Neuron (in vitro differentiated cells): ENCODE measurements around the gene CDK19.

ENCODE experiments used
- H2AFZ ChIP-seq: one replicate; pipeline ENCODE4 v1.6.1; 2013; ENCODE audit warnings: low read depth, mild to moderate bottlenecking, inconsistent platforms, low read length, moderate library complexity
- H3K27me3 ChIP-seq: one replicate; pipeline ENCODE4 v1.6.1; 2013; ENCODE audit warnings: low read length; ENCODE audit not compliant: insufficient read depth
- H3K36me3 ChIP-seq: one replicate; pipeline ENCODE4 v1.6.1; 2013; ENCODE audit warnings: low read length; ENCODE audit not compliant: insufficient read depth
- H3K4me1 ChIP-seq: one replicate; pipeline ENCODE4 v1.6.1; 2013; ENCODE audit warnings: low read length; ENCODE audit not compliant: insufficient read depth
- H3K4me3 ChIP-seq: 2 replicates; pipeline ENCODE4 v1.5.1; 2013; ENCODE audit warnings: mild to moderate bottlenecking, low read length, moderate library complexity
- H3K9me3 ChIP-seq: one replicate; pipeline ENCODE4 v1.6.1; 2013; ENCODE audit warnings: low read length

The CDK19 gene

DNA sequence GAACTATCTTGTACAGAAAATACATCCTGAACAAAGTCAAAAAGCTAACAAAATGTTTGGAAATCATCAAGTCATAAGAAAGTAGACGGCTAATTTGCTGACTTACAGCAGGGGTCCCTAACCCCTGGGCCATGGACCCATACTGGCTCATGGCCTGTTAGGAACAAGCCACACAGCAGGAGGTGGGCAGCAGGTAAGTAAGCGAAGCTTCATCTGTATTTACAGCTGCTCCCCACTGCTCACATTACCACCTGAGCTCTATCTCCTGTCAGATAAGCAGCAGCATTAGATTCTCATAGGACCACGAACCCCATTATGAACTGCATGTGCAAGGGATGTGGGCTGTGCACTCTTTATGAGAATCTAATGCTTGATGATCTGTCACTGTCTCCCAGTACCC, 115.5 kb downstream of the CDK19 start:
- H3K36me3 ChIP-seq = no peaks in the 10 kb centered on the region
- H3K4me3 ChIP-seq = no peak overlapping the region
- H3K27me3 ChIP-seq = no peaks in the 10 kb centered on the region
- H3K9me3 ChIP-seq = peaks cover 2% of the 10 kb centered on the region
- H3K4me1 ChIP-seq = no peaks in the 10 kb centered on the region
- no peak overlapping the region for H2AFZ ChIP-seq

DNA sequence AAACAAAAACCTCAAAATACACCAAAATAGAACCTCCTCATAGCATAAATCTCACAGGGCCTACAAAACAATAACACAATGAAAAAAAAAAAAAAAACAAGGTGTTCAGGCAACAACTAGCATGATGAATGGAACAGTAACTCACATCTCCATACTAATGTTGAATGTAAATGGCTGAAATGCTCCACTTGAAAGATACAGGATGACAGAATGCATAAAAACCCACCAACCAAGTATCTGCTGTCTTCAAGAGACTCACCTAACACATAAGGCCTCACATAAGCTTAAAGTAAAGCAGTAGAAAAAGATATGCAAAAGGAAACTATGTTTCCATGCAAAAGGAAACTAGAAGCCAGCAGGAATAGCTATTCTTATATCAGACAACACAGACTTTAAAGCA, 121.3 kb downstream of the CDK19 start:
- H3K27me3 ChIP-seq = no peaks in the 10 kb centered on the region
- no peaks in the 10 kb centered on the region for H3K36me3 ChIP-seq
- H3K4me1 ChIP-seq = no peaks in the 10 kb centered on the region
- no peak overlapping the region for H2AFZ ChIP-seq
- H3K4me3 ChIP-seq = no peak overlapping the region
- H3K9me3 ChIP-seq = peaks cover 4% of the 10 kb centered on the region

DNA sequence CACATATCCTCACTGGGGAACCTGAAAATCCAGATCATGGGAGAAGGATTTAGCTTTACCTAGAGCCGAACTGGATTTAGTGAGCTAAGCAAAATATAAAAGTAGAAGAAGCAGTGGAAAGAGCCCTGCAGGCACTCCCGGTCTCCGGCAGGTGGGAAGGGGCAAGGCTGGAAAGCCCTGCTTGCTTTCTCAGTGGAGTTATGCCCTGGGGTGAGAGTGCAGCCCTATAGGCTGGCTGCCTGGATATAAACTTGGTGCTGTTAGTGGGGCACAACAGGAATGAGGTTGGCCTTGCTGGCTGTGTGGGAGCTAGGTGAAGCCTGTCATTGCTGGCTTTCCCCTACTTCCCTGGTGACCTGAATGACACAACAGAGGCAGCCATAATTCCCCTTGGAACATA, 122.0 kb downstream of the CDK19 start:
- no peaks in the 10 kb centered on the region for H3K4me1 ChIP-seq
- H3K9me3 ChIP-seq = peaks cover 4% of the 10 kb centered on the region
- H3K27me3 ChIP-seq = no peaks in the 10 kb centered on the region
- H3K36me3 ChIP-seq = no peaks in the 10 kb centered on the region
- no peak overlapping the region for H2AFZ ChIP-seq
- no peak overlapping the region for H3K4me3 ChIP-seq

DNA sequence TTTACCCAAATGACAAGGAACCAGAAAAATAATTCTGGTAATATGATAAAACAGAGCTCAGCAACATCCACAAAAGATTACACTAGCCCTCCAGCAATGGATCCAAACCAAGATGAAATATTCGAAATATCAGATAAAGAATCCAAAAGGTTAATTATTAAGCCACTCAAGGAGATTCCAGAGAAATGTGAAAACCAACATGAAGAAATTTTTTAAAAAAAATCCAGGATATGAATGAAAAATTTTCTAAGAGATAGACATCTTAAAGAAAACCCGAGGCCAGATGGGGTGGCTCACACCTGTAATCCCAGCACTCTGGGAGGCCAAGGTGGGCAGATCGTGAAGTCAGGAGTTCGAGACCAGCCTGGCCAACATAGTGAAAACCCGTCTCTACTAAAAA, 124.4 kb downstream of the CDK19 start:
- Histone ChIP-seq H3K9me3 (peaks cover 4% of the 10 kb centered on the region), H3K27me3 (no peaks in the 10 kb centered on the region), H2AFZ (no peak overlapping the region), H3K36me3 (no peaks in the 10 kb centered on the region), H3K4me1 (no peaks in the 10 kb centered on the region), H3K4me3 (no peak overlapping the region)

DNA sequence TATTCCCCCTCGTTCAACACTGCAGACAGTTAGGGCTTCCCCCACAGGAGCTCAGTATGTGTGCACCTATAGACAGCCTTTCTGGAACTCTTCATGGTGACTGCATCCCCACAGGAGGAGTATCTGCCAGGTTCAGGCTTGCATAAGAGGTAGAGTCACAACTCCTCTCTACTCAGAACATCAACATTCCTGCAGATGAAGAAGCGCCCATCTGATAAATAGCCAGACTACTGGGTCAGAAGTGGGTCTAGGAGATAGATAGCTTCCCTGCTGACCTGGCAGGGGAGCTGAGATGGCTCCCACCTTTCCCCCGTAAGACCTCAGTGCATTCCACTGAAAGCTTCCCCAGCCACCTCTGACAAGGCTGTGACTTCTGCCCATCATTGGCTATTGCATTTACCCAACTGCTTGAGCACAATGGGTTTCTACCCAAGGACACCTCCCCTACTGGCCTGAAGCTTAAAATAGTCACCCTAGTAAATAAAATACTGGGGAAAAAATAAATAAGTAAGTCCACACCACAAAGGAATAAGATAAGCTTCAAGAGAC, 125.1 kb downstream of the CDK19 start:
- no peaks in the 10 kb centered on the region for H3K4me1 ChIP-seq
- no peaks in the 10 kb centered on the region for H3K27me3 ChIP-seq
- peaks cover 4% of the 10 kb centered on the region for H3K9me3 ChIP-seq
- no peak overlapping the region for H2AFZ ChIP-seq
- no peak overlapping the region for H3K4me3 ChIP-seq
- no peaks in the 10 kb centered on the region for H3K36me3 ChIP-seq

DNA sequence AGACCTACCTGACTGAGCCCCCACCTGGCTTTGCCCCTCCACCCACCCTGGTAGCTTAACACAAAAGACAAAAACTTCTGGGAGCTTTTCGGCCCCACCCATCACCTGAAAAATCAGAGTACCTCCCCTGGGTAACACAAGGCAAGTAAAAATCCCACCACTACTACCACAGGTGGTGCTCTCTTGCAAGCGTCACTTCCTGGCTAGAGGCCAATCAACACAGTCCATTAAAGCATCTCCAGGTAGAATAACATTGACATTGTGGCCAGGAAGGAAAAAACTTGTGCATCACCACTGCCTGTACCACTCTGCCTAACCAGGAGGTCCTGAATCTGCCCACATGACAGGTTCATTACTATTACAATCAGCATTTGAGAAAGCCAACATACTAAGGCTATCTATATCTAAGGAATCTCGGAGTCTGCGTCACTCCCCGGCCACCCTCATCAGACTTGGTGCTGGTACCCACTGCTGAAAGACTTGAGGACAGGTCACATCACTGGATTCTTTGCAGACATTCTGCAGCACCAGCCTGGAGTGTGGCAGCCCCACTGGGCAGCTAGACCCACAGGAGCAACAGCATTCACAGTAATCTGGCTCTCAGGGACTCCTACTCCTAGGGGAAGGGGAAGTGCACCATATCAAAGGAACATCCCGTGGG, 125.9 kb downstream of the CDK19 start:
- Histone ChIP-seq H3K4me3 (no peak overlapping the region), H3K27me3 (no peaks in the 10 kb centered on the region), H2AFZ (no peak overlapping the region), H3K4me1 (no peaks in the 10 kb centered on the region), H3K36me3 (no peaks in the 10 kb centered on the region), H3K9me3 (no peaks in the 10 kb centered on the region)

DNA sequence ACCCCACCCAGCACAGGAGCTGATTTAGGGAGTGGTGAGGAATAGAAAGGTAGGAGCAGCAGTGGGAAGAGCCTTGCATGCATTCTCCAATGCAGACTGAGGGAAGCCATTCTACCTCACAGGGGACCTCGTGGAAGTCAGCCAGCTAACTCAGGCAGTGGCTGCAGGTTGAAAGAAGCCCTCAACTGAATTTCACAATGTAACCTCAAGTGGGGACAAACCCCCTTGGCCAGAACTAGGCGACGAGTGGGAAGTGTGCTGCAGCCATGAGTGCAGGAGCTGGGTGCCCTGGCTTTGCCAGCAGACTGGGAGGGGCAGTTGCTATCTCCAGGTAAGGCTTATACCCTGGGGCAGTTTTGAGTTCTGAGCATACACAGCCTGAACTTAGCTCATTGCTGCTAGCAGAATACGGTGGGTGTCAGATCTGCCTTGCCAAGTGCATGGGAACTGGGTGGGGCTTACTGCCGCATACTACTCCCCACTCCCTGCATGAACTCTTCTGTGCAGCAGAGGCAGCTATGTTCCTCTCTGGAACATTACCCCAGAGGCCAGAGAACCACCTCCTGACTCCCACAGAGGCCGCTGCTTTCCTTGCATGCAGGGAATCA, 126.5 kb downstream of the CDK19 start:
- Histone ChIP-seq H3K4me3 (no peak overlapping the region), H3K9me3 (no peaks in the 10 kb centered on the region)

DNA sequence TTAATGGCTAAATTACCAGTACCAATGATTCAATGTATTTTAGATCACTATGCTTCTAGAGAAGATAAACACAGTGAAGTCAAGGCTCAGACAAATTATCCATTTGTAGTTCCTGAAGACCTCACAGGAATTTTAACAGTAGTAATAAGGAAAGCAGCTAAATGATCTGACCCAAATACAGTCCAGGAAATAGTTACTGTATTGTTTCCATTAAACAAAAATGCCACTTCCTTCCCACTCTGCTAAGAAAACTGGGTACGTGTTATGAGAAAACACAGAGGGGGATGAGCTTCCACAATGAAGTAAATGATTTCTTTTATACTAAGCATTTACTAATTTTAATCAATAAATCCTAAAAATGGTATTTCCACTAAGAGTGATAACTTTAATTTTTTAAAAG, 127.9 kb downstream of the CDK19 start:
- Histone ChIP-seq H3K4me1 (no peaks in the 10 kb centered on the region), H3K27me3 (no peaks in the 10 kb centered on the region), H3K4me3 (no peak overlapping the region), H2AFZ (no peak overlapping the region), H3K36me3 (no peaks in the 10 kb centered on the region), H3K9me3 (no peaks in the 10 kb centered on the region)

More for the DNA sequence above, 126.5 kb downstream of the CDK19 start:
- Histone ChIP-seq H2AFZ (no peak overlapping the region), H3K27me3 (no peaks in the 10 kb centered on the region), H3K36me3 (no peaks in the 10 kb centered on the region), H3K4me1 (no peaks in the 10 kb centered on the region)

DNA sequence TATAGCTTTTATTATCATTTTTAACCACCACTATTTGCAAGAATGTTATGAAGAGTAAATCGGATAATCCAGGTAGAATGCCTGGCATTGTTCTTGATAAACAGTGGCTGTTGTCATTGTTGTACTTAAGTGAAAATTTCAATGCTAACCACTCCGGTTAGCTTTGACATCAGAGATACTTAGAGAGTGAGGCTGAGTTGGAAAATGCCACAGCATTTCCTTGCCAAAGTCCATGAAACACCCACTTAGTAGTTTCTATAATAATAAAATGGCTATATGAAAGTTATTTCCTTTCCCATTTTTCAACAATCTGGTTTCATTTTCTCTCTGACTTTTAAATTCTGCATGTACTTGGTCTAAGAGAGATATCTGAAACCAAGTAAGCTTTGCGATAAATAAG, 132.0 kb downstream of the CDK19 start:
- Histone ChIP-seq H3K4me3 (no peak overlapping the region), H3K36me3 (no peaks in the 10 kb centered on the region), H2AFZ (no peak overlapping the region)

DNA sequence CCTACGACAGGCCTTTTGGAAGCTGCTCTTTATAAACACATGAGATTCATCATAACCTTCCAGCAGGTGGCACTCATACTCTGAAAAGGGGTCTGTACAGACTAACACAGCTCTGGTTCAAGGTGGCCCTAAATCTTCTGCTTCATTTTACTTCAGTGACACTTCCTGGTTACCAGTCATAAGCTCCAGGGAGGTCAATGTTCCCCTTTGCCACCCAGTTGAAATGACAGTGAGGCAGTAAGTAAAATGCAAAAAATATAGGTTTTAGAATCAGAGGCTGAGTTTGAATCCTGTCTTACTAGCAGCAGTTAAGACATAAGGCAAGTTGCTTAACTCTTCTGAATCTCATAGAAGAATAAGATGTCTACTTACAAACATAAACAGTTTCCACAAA, 132.8 kb downstream of the CDK19 start:
- no peaks in the 10 kb centered on the region for H3K4me1 ChIP-seq
- no peaks in the 10 kb centered on the region for H3K27me3 ChIP-seq
- no peaks in the 10 kb centered on the region for H3K9me3 ChIP-seq
- H3K36me3 ChIP-seq = no peaks in the 10 kb centered on the region
- no peak overlapping the region for H2AFZ ChIP-seq
- no peak overlapping the region for H3K4me3 ChIP-seq

More for the DNA sequence above, 132.0 kb downstream of the CDK19 start:
- no peaks in the 10 kb centered on the region for H3K4me1 ChIP-seq
- no peaks in the 10 kb centered on the region for H3K27me3 ChIP-seq
- H3K9me3 ChIP-seq = no peaks in the 10 kb centered on the region

DNA sequence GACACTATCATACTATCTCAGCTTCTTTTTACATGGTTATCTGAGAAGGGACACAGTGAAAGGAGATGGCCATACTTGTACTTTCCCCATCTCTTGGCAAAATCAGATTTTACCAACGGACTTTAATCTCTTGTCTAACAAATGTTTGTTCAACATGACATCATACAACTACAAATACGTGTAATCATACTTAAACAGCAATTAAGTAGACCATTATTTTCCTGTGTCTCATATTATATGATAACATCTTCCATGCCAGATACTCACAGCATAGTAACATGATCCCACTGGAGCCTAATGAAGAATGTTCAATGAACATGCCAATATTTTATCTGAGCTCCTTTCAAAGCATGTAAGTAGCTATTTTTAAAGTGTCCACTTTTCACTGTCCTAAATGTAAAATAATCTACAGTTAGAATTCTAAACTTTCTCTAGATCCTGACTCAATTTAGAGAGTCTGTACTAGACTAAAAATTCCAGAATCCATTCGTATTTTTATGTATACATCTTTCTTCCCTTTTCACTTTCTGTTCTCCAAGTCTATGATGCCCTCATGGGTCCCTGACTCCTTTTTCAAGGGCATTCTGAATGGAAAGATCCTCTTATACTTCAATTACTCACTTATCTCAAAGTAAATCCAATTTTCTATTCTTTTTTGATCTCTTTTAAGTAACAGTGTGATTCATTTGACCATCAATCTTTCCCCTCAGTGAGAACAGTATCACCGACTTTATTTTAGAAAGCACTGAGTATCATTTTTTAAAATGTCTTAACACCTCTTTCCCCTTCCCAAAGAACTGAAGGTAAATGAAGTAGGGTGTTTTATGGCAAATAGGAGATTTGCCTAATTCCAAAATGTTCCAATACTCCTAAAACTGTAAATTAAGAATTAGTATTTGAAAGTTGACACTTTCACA, 133.5 kb downstream of the CDK19 start:
- H2AFZ ChIP-seq = no peak overlapping the region
- H3K36me3 ChIP-seq = no peaks in the 10 kb centered on the region
- no peaks in the 10 kb centered on the region for H3K9me3 ChIP-seq
- H3K27me3 ChIP-seq = no peaks in the 10 kb centered on the region
- no peak overlapping the region for H3K4me3 ChIP-seq
- no peaks in the 10 kb centered on the region for H3K4me1 ChIP-seq

DNA sequence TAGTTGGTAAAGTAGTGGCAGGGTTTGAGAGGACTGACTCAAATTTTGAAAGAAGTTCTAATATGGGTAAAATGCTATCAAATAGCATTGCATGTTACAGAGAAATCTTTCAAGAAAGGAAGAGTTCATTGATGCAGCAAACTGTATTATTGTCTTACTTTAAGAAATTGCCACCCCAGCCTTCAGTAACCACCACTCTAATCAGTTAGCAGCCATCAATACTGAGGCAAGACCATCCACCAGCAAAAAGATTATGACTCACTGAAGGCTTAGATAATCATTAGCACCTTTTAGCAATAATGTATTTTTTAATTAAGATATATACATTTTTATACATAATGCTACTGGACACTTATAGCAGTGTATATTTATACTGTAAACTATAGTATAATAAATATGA, 138.9 kb downstream of the CDK19 start:
- Histone ChIP-seq H3K4me1 (no peaks in the 10 kb centered on the region), H3K4me3 (no peak overlapping the region), H3K9me3 (no peaks in the 10 kb centered on the region), H2AFZ (no peak overlapping the region), H3K36me3 (no peaks in the 10 kb centered on the region), H3K27me3 (no peaks in the 10 kb centered on the region)

DNA sequence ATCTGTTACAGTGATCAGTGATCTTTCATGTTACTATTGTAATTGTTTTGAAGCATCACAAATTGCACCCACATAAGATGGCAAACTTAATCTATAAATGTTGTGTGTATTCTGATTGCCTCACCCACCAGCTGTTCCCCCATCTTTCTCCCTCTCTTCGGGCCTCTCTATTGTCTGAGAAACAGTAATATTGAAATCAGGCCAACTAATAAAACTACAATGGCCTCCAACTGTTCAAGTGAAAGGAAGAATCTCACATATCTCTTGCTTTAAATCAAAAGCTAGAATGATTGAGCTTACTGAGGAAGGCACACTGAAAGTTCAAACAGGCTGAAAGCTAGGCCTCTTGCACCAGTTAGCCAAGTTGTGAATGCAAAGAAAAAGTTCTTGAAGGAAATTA, 141.2 kb downstream of the CDK19 start:
- Histone ChIP-seq H3K36me3 (no peaks in the 10 kb centered on the region), H3K4me3 (no peak overlapping the region), H3K27me3 (no peaks in the 10 kb centered on the region), H3K9me3 (no peaks in the 10 kb centered on the region), H3K4me1 (no peaks in the 10 kb centered on the region), H2AFZ (no peak overlapping the region)
